Mammary epithelial cell (primary cell): ENCODE results near the gene GBP2.

Experiments
- EZH2 ChIP-seq: IDR thresholded peaks from 2 replicates; pipeline ENCODE4 v1.6.1; 2012; ENCODE audit warnings: low read length, inconsistent platforms, borderline replicate concordance
- TF ChIP-seq, protein P1 (sequence below), 2 donors: IDR thresholded peaks in 1 of 2; conservative IDR thresholded peaks in 1 of 2; 2 replicates each; pipeline ENCODE4 v1.5.1; 2011 to 2012; ENCODE audit warnings: inconsistent platforms in 2 of 2, low read length in 2 of 2, mild to moderate bottlenecking in 2 of 2, control low read depth in 1 of 2, low read depth in 1 of 2; ENCODE audit not compliant: insufficient read depth in 1 of 2; ENCODE audit errors: extremely low read depth in 1 of 2

DNA sequence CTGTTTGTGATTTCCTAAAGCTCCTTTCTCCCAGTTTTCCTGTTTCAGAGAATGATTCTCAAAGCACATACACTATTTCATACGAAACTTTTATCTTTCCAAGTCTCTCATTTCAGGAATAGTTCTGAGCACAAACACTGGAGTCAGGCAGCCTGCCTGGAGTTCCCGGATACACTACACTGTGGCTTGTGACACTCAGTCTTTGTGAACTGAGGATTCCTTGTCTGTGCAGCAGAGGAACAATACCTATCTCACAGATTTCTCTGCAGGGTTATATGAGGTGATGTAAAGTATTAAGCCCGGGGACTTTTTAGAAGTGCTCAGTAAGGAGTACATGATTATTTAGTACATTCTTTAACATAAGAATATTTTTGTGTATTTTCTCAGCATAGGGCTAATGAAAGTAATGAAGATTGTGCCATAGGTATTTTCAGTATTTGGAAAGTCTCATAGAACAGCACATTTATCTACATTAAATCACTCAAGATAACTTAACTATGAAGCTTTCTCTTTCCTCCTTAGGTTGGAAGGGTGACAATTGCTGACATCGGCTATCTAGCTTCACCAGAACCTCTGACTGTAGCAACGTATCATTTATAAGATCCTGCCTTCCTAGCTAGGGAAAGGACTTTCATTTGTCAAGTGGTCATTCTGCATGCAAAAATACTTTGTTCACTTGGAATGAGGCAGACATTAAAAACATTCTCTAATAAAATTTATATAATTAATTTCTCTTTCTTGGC is 12.9 kb downstream of the GBP2 start:
- TF ChIP-seq, protein P1, sequence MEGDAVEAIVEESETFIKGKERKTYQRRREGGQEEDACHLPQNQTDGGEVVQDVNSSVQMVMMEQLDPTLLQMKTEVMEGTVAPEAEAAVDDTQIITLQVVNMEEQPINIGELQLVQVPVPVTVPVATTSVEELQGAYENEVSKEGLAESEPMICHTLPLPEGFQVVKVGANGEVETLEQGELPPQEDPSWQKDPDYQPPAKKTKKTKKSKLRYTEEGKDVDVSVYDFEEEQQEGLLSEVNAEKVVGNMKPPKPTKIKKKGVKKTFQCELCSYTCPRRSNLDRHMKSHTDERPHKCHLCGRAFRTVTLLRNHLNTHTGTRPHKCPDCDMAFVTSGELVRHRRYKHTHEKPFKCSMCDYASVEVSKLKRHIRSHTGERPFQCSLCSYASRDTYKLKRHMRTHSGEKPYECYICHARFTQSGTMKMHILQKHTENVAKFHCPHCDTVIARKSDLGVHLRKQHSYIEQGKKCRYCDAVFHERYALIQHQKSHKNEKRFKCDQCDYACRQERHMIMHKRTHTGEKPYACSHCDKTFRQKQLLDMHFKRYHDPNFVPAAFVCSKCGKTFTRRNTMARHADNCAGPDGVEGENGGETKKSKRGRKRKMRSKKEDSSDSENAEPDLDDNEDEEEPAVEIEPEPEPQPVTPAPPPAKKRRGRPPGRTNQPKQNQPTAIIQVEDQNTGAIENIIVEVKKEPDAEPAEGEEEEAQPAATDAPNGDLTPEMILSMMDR (conservative IDR thresholded peaks at IDR 0.05 in 1 of 2, IDR thresholded peaks at IDR 0.05 in 1 of 2; ENCODE audit: extremely low read depth in 1 of 2, insufficient read depth in 1 of 2, low read depth in 1 of 2, low read length in 2 of 2): no peak
- no peak for TF ChIP-seq EZH2
